Prostate gland (tissue), 2 donors: ENCODE results near the gene NEDD4L. TPM values are rescaled to one million over a fixed set of nuclear protein-coding genes. Genes with fewer than 3 reads are reported as not detected.
A peak's percentile ranks its signal among the peaks of the same experiment; 100 is the strongest.

Experiments used
- DNase-seq: peaks from one replicate; pipeline ENCODE4 v3.0.0-alpha.2; 2019; ENCODE audit warnings: low spot score
- H3K27ac ChIP-seq, 2 donors: fragments of 200-600 bp; sonication (generic); 2 replicates each; pipeline ENCODE4 v1.5.1; 2017 to 2019
- H3K27me3 ChIP-seq: fragments of 200-600 bp; sonication (generic); replicated peaks from 2 replicates; pipeline ENCODE4 v1.5.1; 2019; ENCODE audit not compliant: insufficient read depth
- H3K36me3 ChIP-seq, 2 donors: fragments of 200-600 bp; sonication (generic); 1 replicate in 1 of 2; 2 replicates in 1 of 2; pipeline versions ENCODE4 v1.5.1 to v1.8.1; 2017 to 2019
- H3K4me1 ChIP-seq: fragments of 200-600 bp; sonication (generic); replicated peaks from 2 replicates; pipeline ENCODE4 v1.5.1; 2019
- H3K4me3 ChIP-seq, 2 donors: fragments of 200-600 bp; sonication (generic); 2 replicates each; pipeline ENCODE4 v1.5.1; 2017 to 2019
- H3K9me3 ChIP-seq: fragments of 200-600 bp; sonication (generic); 2 replicates; pipeline ENCODE4 v1.5.1; 2017
- POLR2A ChIP-seq: fragments of 450-650 bp; IDR thresholded peaks from one replicate; pipeline ENCODE4 v1.6.1; 2016; ENCODE audit warnings: antibody characterized with exemption, mild to moderate bottlenecking
- POLR2AphosphoS5 ChIP-seq: sonication (generic); formaldehyde crosslinking; IDR thresholded peaks from one replicate; pipeline ENCODE4 v1.6.1; 2017; ENCODE audit warnings: antibody characterized with exemption
- WGBS: methylation state at CpG from one replicate; pipeline ENCODE4 v1.1.5; 2018; 5-methylcytosine and 5-hydroxymethylcytosine counted together
- intact Hi-C: fragments of 100-400 bp; cut with DNase I; formaldehyde crosslinking; loops from one replicate; pipeline ENCODE4 v1.14.2; 2022
- total RNA-seq, 2 donors: library from RNA; depleted of rRNA; stranded (reverse); fragments of >200 nt; gene quantifications; one replicate each; pipeline ENCODE4 v1.1.0, GENCODE V29; 2016
- TF ChIP-seq, protein P1 (sequence below), 4 experiments: fragments of 200-600 bp in 2 of 4; fragments of 450-650 bp in 2 of 4; sonication (generic) in 2 of 4; IDR thresholded peaks; 1 replicate in 3 of 4; 2 replicates in 1 of 4; pipeline ENCODE4 v1.5.1; 2016 to 2019; ENCODE audit warnings: antibody characterized with exemption in 4 of 4, mild to moderate bottlenecking in 2 of 4, moderate library complexity in 2 of 4

The NEDD4L gene
- total RNA-seq, 2 donors from 2014 or later: 280 to 420 TPM

DNA sequence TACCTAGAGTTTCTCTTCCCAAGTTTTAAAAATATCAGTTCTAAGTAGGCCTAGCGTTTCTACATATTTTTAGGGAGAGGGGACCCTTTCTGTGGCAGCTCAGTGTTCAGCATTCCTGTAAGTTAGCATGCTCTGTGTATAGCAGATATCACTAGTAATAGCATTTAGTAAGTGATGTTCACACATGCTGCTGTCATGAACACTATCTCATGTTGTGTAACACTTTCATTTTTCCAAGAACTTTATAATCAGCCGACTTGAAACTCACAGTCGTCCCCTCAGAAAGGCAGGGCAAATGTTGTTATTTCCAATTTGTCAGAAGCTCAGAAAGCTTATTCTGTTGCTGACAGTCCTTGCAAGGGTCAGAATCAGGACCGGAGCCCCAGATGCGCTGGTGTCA, 317.2 kb downstream of the NEDD4L start:
- Histone ChIP-seq H3K4me3 (no peak overlapping the region), H3K27me3 (no peaks in the 10 kb centered on the region), H3K36me3 (peaks cover 0 to 4% of the 10 kb centered on the region in 2 donors), H3K27ac (peak overlapping the region; percentile 74 to 75), H3K4me1 (peaks cover 15% of the 10 kb centered on the region), H3K9me3 (no peaks in the 10 kb centered on the region)
- TF ChIP-seq, protein P1, sequence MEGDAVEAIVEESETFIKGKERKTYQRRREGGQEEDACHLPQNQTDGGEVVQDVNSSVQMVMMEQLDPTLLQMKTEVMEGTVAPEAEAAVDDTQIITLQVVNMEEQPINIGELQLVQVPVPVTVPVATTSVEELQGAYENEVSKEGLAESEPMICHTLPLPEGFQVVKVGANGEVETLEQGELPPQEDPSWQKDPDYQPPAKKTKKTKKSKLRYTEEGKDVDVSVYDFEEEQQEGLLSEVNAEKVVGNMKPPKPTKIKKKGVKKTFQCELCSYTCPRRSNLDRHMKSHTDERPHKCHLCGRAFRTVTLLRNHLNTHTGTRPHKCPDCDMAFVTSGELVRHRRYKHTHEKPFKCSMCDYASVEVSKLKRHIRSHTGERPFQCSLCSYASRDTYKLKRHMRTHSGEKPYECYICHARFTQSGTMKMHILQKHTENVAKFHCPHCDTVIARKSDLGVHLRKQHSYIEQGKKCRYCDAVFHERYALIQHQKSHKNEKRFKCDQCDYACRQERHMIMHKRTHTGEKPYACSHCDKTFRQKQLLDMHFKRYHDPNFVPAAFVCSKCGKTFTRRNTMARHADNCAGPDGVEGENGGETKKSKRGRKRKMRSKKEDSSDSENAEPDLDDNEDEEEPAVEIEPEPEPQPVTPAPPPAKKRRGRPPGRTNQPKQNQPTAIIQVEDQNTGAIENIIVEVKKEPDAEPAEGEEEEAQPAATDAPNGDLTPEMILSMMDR (IDR thresholded peaks at IDR 0.05): no peak
- TF ChIP-seq POLR2A: no peak
- TF ChIP-seq POLR2AphosphoS5: no peak
- no peak for DNase-seq
- WGBS: 73% methylated on average over 5 of the region's 5 CpGs
- intact Hi-C loops: no loop called here

- Histone ChIP-seq H3K36me3 (peaks cover 2 to 4% of the 10 kb centered on the region in 2 donors), H3K4me3 (no peak overlapping the region), H3K4me1 (peaks cover 15% of the 10 kb centered on the region), H3K27me3 (no peaks in the 10 kb centered on the region), H3K27ac (peak overlapping the region; percentile 74 to 75), H3K9me3 (no peaks in the 10 kb centered on the region)
- 57% methylated on average over 8 of the region's 8 CpGs for WGBS
- no peak for DNase-seq
- TF ChIP-seq, protein P1 (IDR thresholded peaks at IDR 0.05): no peak
- TF ChIP-seq POLR2A (no peak), POLR2AphosphoS5 (no peak)
- intact Hi-C loops: no loop called here
These were observed 318.1 kb downstream of the NEDD4L start for GRCh38 chr18:58362027-58362575.

GRCh38 chr18:58362829-58363271, 318.8 kb downstream of the NEDD4L start:
- intact Hi-C loops: no loop called here

DNA sequence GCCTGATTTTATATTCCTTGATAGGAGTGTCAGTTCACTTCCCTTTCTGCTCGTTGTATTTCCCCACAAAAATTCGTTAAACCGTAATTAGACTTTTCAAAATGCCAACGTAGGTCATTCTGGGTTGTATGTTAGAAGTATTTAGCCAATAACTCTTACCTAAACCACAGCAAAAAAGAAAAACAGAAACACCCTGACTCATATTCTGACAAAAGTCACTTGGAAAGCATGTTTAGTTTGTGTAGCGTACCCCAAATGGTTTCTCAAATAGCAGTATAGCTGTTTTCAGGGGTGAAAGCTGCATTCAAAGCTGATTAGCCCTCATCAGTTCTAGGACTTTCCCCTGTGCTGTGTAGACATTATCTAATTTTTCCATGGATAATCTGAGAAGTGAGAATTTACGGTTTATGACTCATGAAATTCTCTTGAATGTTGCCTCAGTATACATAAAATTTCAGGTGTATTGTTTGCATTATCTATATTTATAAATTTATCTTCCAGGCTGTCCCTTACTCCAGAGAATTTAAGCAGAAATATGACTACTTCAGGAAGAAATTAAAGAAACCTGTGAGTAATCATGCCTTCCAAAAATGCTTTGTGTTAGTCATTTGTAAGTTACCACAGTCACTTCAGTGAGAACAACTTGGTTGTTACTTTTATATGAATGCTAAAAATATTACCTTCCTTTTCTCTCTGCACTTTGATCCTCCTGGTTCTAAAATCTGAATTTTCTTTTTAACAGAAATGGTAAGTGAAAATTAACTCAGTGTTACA, 319.9 kb downstream of the NEDD4L start:
- Histone ChIP-seq H3K36me3 (peaks cover 2 to 9% of the 10 kb centered on the region in 2 donors), H3K4me1 (peaks cover 15% of the 10 kb centered on the region), H3K4me3 (no peak overlapping the region), H3K27ac (peak overlapping the region; percentile 74 to 75), H3K9me3 (no peaks in the 10 kb centered on the region), H3K27me3 (no peaks in the 10 kb centered on the region)
- WGBS: 89% methylated on average over 6 of the region's 6 CpGs
- no peak for DNase-seq
- TF ChIP-seq POLR2AphosphoS5: no peak
- TF ChIP-seq, protein P1 (IDR thresholded peaks at IDR 0.05): no peak
- no peak for TF ChIP-seq POLR2A
- intact Hi-C loops: no loop called here

More at GRCh38 chr18:58362829-58363271, 318.8 kb downstream of the NEDD4L start:
- TF ChIP-seq POLR2A (no peak), POLR2AphosphoS5 (peak; percentile 35)
- TF ChIP-seq, protein P1 (IDR thresholded peaks at IDR 0.05): no peak
- 33% methylated on average over 2 of the region's 2 CpGs for WGBS
- H3K27me3 ChIP-seq: no peaks in the 10 kb centered on the region
- H3K27ac ChIP-seq: peak overlapping the region; percentile 74 to 75
- H3K36me3 ChIP-seq: peaks cover 2 to 9% of the 10 kb centered on the region in 2 donors
- no peak overlapping the region for H3K4me3 ChIP-seq
- H3K9me3 ChIP-seq: no peaks in the 10 kb centered on the region
- no peak for DNase-seq
- H3K4me1 ChIP-seq: peaks cover 15% of the 10 kb centered on the region
